Right hindlimb (tissue), 1 donor: ENCODE results near the gene SRSF7.

Experiments used
- DNase-seq: peaks from one replicate; pipeline ENCODE4 v3.0.0-alpha.2; 2018

Gene SRSF7

GRCh38 chr2:38700113-38700785, 50.9 kb downstream of the SRSF7 start:
- no peak for DNase-seq

DNA sequence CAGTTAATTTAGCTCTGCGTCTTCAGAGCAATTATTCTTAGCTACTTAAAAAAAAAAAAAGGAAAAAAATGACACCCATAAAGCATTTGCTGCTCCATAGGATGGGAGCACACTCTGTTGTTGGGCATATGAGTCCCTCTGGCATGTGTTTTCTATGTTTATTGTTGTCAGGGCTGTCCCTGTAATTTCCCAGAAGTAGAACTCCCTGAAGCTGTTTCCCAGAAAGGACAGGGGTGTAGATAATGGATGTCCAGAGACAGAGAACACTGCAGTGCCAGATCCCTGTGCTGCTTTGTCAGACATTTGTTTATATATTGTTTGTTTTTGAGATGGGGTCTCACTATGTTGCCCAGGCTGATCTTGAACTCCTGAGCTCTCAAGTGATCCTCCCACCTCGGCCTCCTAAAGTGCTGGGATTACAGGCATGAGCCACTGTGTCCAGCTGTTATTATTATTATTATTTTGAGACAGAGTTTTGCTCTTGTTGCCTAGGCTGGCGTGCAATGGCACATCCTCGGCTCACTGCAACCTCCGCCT, 52.6 kb downstream of the SRSF7 start:
- no peak for DNase-seq

DNA sequence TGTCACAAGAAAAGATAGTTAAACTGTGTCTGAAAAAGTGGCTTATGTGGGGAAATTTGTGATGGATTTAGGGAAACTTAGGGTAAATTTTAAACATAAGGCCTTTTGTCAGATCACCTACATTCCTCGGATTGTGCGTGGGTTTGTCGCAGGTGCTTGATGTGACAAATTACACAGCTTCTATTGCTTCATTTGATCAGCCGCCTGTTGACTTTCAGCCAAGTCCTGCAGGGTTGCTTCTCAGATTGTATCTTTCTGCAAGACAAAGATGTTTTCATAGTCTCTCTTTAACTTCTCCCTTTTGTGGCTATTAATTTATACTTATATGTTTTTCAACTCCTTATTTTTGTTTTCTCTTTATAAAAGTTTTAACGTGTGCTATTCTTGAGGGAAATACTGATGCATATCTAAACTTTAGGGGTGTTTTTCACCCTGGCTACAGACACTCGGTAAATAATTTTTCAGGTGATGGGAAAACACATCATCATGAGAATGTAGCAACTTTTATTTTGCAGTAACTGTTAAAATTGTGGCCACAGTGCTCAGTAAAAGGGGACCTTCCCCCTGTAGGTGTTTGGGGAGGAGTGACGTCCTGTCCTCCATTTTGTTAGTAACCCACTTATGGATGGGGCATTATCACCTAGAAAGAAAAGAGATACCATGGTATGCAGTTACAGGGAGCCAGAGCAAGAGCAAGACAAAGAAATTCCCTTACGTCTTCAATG, 53.9 kb downstream of the SRSF7 start:
- no peak for DNase-seq
